Tibial artery (tissue), 4 donors: ENCODE results near the gene LCLAT1.
A peak's percentile ranks its signal among the peaks of the same experiment; 100 is the strongest.

Experiments used
- DNase-seq, 2 donors: peaks; one replicate each; pipeline ENCODE4 v3.0.0-alpha.2; 2019
- H3K27ac ChIP-seq, 2 donors: fragments of 200-600 bp; sonication (generic) in 1 of 2; 1 replicate in 1 of 2; 2 replicates in 1 of 2; pipeline ENCODE4 v1.5.1; 2018 to 2019; ENCODE audit warnings: mild to moderate bottlenecking in 1 of 2
- H3K27me3 ChIP-seq, 2 donors: fragments of 200-600 bp; sonication (generic) in 1 of 2; one replicate each; pipeline versions ENCODE4 v1.5.1 to v1.6.0; 2016 to 2019
- H3K36me3 ChIP-seq, 3 donors: fragments of 200-600 bp; sonication (generic) in 2 of 3; one replicate each; pipeline ENCODE4 v1.5.1; 2016 to 2019; ENCODE audit warnings: mild to moderate bottlenecking in 2 of 3
- H3K4me1 ChIP-seq, 4 donors: fragments of 200-600 bp; sonication (generic) in 2 of 4; 1 replicate in 3 of 4; 2 replicates in 1 of 4; pipeline ENCODE4 v1.5.1; 2016 to 2019
- H3K4me3 ChIP-seq, 2 donors: fragments of 200-600 bp; sonication (generic) in 1 of 2; 1 replicate in 1 of 2; 2 replicates in 1 of 2; pipeline ENCODE4 v1.5.1; 2018 to 2019; ENCODE audit warnings: mild to moderate bottlenecking in 2 of 2
- H3K9me3 ChIP-seq, 3 donors: fragments of 200-600 bp; sonication (generic) in 1 of 3; one replicate each; pipeline ENCODE4 v1.5.1; 2016 to 2019
- CTCF ChIP-seq, 2 experiments: fragments of 200-600 bp in 1 of 2; fragments of 450-650 bp in 1 of 2; IDR thresholded peaks; one replicate each; pipeline ENCODE4 v1.5.1; 2017 to 2019; ENCODE audit warnings: antibody characterized with exemption in 2 of 2, mild to moderate bottlenecking in 1 of 2, moderate library complexity in 1 of 2
- intact Hi-C: fragments of 100-400 bp; cut with DNase I; formaldehyde crosslinking; loops from one replicate; pipeline ENCODE4 v1.15.0; 2023; ENCODE audit warnings: low total_unique reads

LCLAT1 gene

GRCh38 chr2:30475542-30475941 lies 28.5 kb downstream of the LCLAT1 start:
- Histone ChIP-seq H3K4me3 (no peak overlapping the region), H3K27ac (peak overlapping the region; percentile 32 to 55), H3K4me1 (peaks cover 0 to 54% (median 6%) of the 10 kb centered on the region in 4 donors), H3K9me3 (no peaks in the 10 kb centered on the region), H3K27me3 (no peaks in the 10 kb centered on the region), H3K36me3 (no peaks in the 10 kb centered on the region)
- TF ChIP-seq CTCF (IDR thresholded peaks at IDR 0.05): peak; percentile 16 to 32
- no peak for DNase-seq
- intact Hi-C loops: loop anchor here (10.0 kb wide), 2 partner anchors 229 to 241 kb away; partner anchors contain the start of gene LBH

GRCh38 chr2:30476636-30477035 lies 29.6 kb downstream of the LCLAT1 start:
- intact Hi-C loops: loop anchor here (10.0 kb wide), 2 partner anchors 228 to 242 kb away; partner anchors contain the start of gene LBH
- Histone ChIP-seq H3K27me3 (no peaks in the 10 kb centered on the region), H3K9me3 (no peaks in the 10 kb centered on the region), H3K27ac (peak overlapping the region; percentile 32 to 55), H3K4me3 (no peak overlapping the region), H3K36me3 (no peaks in the 10 kb centered on the region), H3K4me1 (peaks cover 0 to 61% (median 6%) of the 10 kb centered on the region in 4 donors)
- no peak for TF ChIP-seq CTCF (IDR thresholded peaks at IDR 0.05)
- DNase-seq: no peak

- DNase-seq: no peak
- no peaks in the 10 kb centered on the region for H3K36me3 ChIP-seq
- intact Hi-C loops: no loop called here
- TF ChIP-seq CTCF (IDR thresholded peaks at IDR 0.05): no peak
- H3K27ac ChIP-seq: no peak overlapping the region
- no peak overlapping the region for H3K4me3 ChIP-seq
- H3K27me3 ChIP-seq: no peaks in the 10 kb centered on the region
- H3K9me3 ChIP-seq: no peaks in the 10 kb centered on the region
- H3K4me1 ChIP-seq: peaks cover 0 to 58% (median 11%) of the 10 kb centered on the region in 4 donors
These were observed 33.8 kb downstream of the LCLAT1 start for GRCh38 chr2:30480703-30481322.

GRCh38 chr2:30481323-30481800 lies 34.3 kb downstream of the LCLAT1 start:
- Histone ChIP-seq H3K36me3 (no peaks in the 10 kb centered on the region), H3K9me3 (no peaks in the 10 kb centered on the region), H3K4me1 (peaks cover 0 to 53% (median 11%) of the 10 kb centered on the region in 4 donors), H3K4me3 (no peak overlapping the region), H3K27ac (peak overlapping the region in 1 of 2 donors; percentile 12), H3K27me3 (no peaks in the 10 kb centered on the region)
- DNase-seq: peak in 1 of 2 donors; percentile 56
- intact Hi-C loops: no loop called here
- TF ChIP-seq CTCF (IDR thresholded peaks at IDR 0.05): no peak

GRCh38 chr2:30482011-30482410 lies 35.0 kb downstream of the LCLAT1 start:
- Histone ChIP-seq H3K36me3 (no peaks in the 10 kb centered on the region), H3K27me3 (no peaks in the 10 kb centered on the region), H3K4me3 (no peak overlapping the region), H3K9me3 (no peaks in the 10 kb centered on the region), H3K27ac (peak overlapping the region in 1 of 2 donors; percentile 12), H3K4me1 (peaks cover 0 to 47% (median 11%) of the 10 kb centered on the region in 4 donors)
- DNase-seq: no peak
- intact Hi-C loops: loop anchor here (1.0 kb wide), 1 partner anchor 11 kb away; no protein-coding TSS in a partner anchor
- TF ChIP-seq CTCF (IDR thresholded peaks at IDR 0.05): no peak
